Measurements from ENCODE around the gene BTLA.

BTLA gene

DNA sequence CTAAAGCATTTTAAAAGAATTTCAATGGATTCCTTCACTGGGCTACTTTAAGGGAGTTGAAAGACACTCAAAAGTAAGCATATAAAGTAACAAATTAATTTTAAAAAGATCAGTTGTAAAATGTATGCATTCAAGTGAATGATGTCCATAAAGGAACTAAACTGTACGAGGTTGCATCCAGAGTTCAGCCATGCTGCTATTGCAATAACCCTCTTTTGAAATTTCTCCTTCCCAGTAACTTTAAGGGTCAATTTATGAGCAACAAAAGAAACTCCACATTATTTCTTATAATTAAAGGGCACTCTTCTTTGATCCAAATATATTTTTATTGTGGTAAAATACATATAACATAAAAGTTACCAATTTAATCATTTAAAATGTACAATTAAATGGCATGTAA, 22.9 kb downstream of the BTLA start:
- Histone ChIP-seq H3K9me3 (ENCODE audit: insufficient read depth, low read depth, low read length) (no peaks in the 10 kb centered on the region), H3K27me3 (ENCODE audit: insufficient read depth, low read length, poor library complexity, severe bottlenecking) (no peaks in the 10 kb centered on the region), H3K4me2 (ENCODE audit: low read depth, low read length, poor library complexity, severe bottlenecking) (no peak overlapping the region), H3K79me2 (ENCODE audit: insufficient read depth, low read length) (no peaks in the 10 kb centered on the region), H4K20me1 (ENCODE audit: insufficient read depth, low read length, poor library complexity, severe bottlenecking) (no peaks in the 10 kb centered on the region), H3K9ac (ENCODE audit: low read depth, low read length, poor library complexity, severe bottlenecking) (no peak overlapping the region), H3F3A (ENCODE audit: low read depth) (no peaks in the 10 kb centered on the region; the same call in 1 of the 2 replicates), H3K9me2 (replicated peaks; ENCODE audit: low read depth, low read length) (no peaks in the 10 kb centered on the region), H3K4me3 (ENCODE audit: low read length, poor library complexity, severe bottlenecking) (no peak overlapping the region), H2AFZ (ENCODE audit: low read length) (no peak overlapping the region), H3K36me3 (ENCODE audit: insufficient read depth, low read length) (no peaks in the 10 kb centered on the region), H3K4me1 (ENCODE audit: insufficient read depth, low read length, poor library complexity, severe bottlenecking) (peaks cover 11% of the 10 kb centered on the region)
- TF ChIP-seq CTCF (conservative IDR thresholded peaks at IDR 0.05; ENCODE audit: low read length): no peak
- no peak for TF ChIP-seq EZH2phosphoT487 (IDR thresholded peaks at IDR 0.05; ENCODE audit: borderline replicate concordance)

DNA sequence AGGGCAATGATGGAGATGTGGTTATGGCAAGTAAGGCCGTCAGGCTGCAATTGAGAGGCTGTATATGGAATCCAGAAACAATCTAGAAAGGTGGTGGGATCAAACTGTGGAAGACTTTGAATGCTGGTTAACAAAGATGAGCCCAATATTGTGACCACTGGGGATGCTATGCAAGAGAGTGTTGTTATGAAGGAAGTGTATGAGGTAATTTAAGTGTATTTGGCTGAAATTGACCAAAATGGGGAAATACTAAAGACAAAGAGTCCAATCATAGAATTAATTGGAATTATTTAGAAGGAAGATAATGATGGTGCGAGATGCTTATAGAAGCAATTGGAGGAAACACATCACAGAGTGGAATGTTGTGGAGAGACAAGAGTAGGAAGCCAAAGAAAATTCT, 24.5 kb downstream of the BTLA start:
- Histone ChIP-seq H3K36me3 (ENCODE audit: insufficient read depth, low read length) (no peaks in the 10 kb centered on the region), H4K20me1 (ENCODE audit: insufficient read depth, low read length, poor library complexity, severe bottlenecking) (no peaks in the 10 kb centered on the region), H3K9ac (ENCODE audit: low read depth, low read length, poor library complexity, severe bottlenecking) (no peak overlapping the region), H2AFZ (ENCODE audit: low read length) (no peak overlapping the region), H3K9me2 (replicated peaks; ENCODE audit: low read depth, low read length) (no peaks in the 10 kb centered on the region), H3K27me3 (ENCODE audit: insufficient read depth, low read length, poor library complexity, severe bottlenecking) (no peaks in the 10 kb centered on the region), H3K79me2 (ENCODE audit: insufficient read depth, low read length) (no peaks in the 10 kb centered on the region), H3K9me3 (ENCODE audit: insufficient read depth, low read depth, low read length) (no peaks in the 10 kb centered on the region), H3K4me2 (ENCODE audit: low read depth, low read length, poor library complexity, severe bottlenecking) (no peak overlapping the region), H3F3A (ENCODE audit: low read depth) (no peaks in the 10 kb centered on the region; the same call in 1 of the 2 replicates), H3K4me3 (ENCODE audit: low read length, poor library complexity, severe bottlenecking) (no peak overlapping the region), H3K4me1 (ENCODE audit: insufficient read depth, low read length, poor library complexity, severe bottlenecking) (peaks cover 11% of the 10 kb centered on the region)
- no peak for TF ChIP-seq EZH2phosphoT487 (IDR thresholded peaks at IDR 0.05; ENCODE audit: borderline replicate concordance)

GRCh38 chr3:112472691-112473090, 26.6 kb downstream of the BTLA start:
- Histone ChIP-seq H3K27me3 (ENCODE audit: insufficient read depth, low read length, poor library complexity, severe bottlenecking) (no peaks in the 10 kb centered on the region), H3K4me2 (ENCODE audit: low read depth, low read length, poor library complexity, severe bottlenecking) (no peak overlapping the region), H3K4me3 (ENCODE audit: low read length, poor library complexity, severe bottlenecking) (no peak overlapping the region), H3F3A (ENCODE audit: low read depth) (no peaks in the 10 kb centered on the region; the same call in 1 of the 2 replicates), H3K9me3 (ENCODE audit: insufficient read depth, low read depth, low read length) (no peaks in the 10 kb centered on the region), H3K79me2 (ENCODE audit: insufficient read depth, low read length) (no peaks in the 10 kb centered on the region), H3K9ac (ENCODE audit: low read depth, low read length, poor library complexity, severe bottlenecking) (no peak overlapping the region), H4K20me1 (ENCODE audit: insufficient read depth, low read length, poor library complexity, severe bottlenecking) (no peaks in the 10 kb centered on the region), H3K36me3 (ENCODE audit: insufficient read depth, low read length) (no peaks in the 10 kb centered on the region), H2AFZ (ENCODE audit: low read length) (no peak overlapping the region), H3K4me1 (ENCODE audit: insufficient read depth, low read length, poor library complexity, severe bottlenecking) (peaks cover 18% of the 10 kb centered on the region), H3K9me2 (replicated peaks; ENCODE audit: low read depth, low read length) (no peaks in the 10 kb centered on the region)
- TF ChIP-seq EZH2phosphoT487 (IDR thresholded peaks at IDR 0.05; ENCODE audit: borderline replicate concordance) (no peak), CTCF (conservative IDR thresholded peaks at IDR 0.05; ENCODE audit: low read length) (no peak)

DNA sequence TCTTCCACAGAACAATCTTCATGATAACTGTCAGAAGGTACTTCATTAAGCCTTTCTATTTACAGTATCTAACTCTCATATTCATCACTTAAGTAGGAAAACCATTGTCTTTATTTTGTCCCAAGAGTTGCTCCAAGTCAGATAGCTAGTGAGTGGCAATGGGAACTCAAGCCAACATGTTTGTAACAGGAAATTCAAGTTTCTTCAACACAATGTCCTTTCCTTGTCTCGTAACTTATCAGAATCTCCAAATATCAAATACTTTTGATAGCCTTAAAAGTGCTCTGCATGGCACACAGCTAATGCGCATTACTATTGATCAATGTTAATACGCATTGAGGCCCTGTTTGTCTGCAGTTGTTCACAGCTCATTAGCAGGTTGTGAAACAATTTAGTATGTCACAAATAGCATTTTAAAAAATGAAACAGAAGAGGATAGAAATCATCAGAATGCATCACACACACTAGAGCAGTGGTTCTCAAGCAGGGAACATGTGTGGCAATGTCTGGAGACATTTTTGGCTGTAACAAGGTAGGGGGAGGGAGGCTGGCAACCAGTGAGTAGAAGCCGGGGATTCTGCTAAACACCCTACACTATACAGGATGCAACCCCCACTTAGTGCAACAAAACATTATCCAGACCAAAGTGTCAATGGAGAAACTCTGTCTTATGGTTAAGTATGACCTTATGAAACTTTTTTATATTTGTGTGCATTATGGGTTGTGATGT, 27.5 kb downstream of the BTLA start:
- Histone ChIP-seq H4K20me1 (ENCODE audit: insufficient read depth, low read length, poor library complexity, severe bottlenecking) (no peaks in the 10 kb centered on the region), H3K4me1 (ENCODE audit: insufficient read depth, low read length, poor library complexity, severe bottlenecking) (peaks cover 23% of the 10 kb centered on the region), H3F3A (ENCODE audit: low read depth) (no peaks in the 10 kb centered on the region; the same call in 1 of the 2 replicates), H3K27me3 (ENCODE audit: insufficient read depth, low read length, poor library complexity, severe bottlenecking) (no peaks in the 10 kb centered on the region), H3K4me2 (ENCODE audit: low read depth, low read length, poor library complexity, severe bottlenecking) (no peak overlapping the region), H3K9me2 (replicated peaks; ENCODE audit: low read depth, low read length) (no peaks in the 10 kb centered on the region), H3K9ac (ENCODE audit: low read depth, low read length, poor library complexity, severe bottlenecking) (no peak overlapping the region), H3K9me3 (ENCODE audit: insufficient read depth, low read depth, low read length) (no peaks in the 10 kb centered on the region), H3K79me2 (ENCODE audit: insufficient read depth, low read length) (no peaks in the 10 kb centered on the region), H3K4me3 (ENCODE audit: low read length, poor library complexity, severe bottlenecking) (no peak overlapping the region), H3K36me3 (ENCODE audit: insufficient read depth, low read length) (no peaks in the 10 kb centered on the region), H2AFZ (ENCODE audit: low read length) (no peak overlapping the region)
- TF ChIP-seq CTCF (conservative IDR thresholded peaks at IDR 0.05; ENCODE audit: low read length) (no peak), EZH2phosphoT487 (IDR thresholded peaks at IDR 0.05; ENCODE audit: borderline replicate concordance) (no peak)

Measured in Loucy (cell line).